ENCODE results near the gene ABHD10.
"Not testable (repeated sequence)": the region's sequence is repeated elsewhere in the genome, so short reads cannot be mapped to it uniquely, and the experiment has no call there.

Gene ABHD10

GRCh38 chr3:112034436-112034835, 55.6 kb downstream of the ABHD10 start, which contains the start of gene TMPRSS7:
Gene TMPRSS7, plus strand, starts transcription at chr3:112034736. Its CDS starts 110 bp downstream, at chr3:112034846.
- TF ChIP-seq CTCF (IDR thresholded peaks at IDR 0.05; ENCODE audit: insufficient read depth, low read depth, low read length, missing control alignments) = no peak
- DNase-seq (ENCODE audit: low read depth) = no peak

GRCh38 chr3:112035241-112035640, 56.4 kb downstream of the ABHD10 start:
- no peak overlapping the region for H3K4me3 ChIP-seq (ENCODE audit: low read depth, low read length)
- DNase-seq (ENCODE audit: low read depth) = no peak
- TF ChIP-seq CTCF (IDR thresholded peaks at IDR 0.05; ENCODE audit: insufficient read depth, low read depth, low read length, missing control alignments) = no peak

More at GRCh38 chr3:112034436-112034835, 55.6 kb downstream of the ABHD10 start, which contains the start of gene TMPRSS7:
- H3K4me3 ChIP-seq (ENCODE audit: low read depth, low read length) = no peak within 1 kb of the TSS

GRCh38 chr3:112037194-112037593, 58.4 kb downstream of the ABHD10 start:
- not testable (repeated sequence) for DNase-seq (ENCODE audit: low read depth); H3K4me3 ChIP-seq (ENCODE audit: low read depth, low read length)

GRCh38 chr3:112038863-112039262, 60.0 kb downstream of the ABHD10 start:
- peak; percentile 17 for DNase-seq (ENCODE audit: low read depth)
- TF ChIP-seq CTCF (IDR thresholded peaks at IDR 0.05; ENCODE audit: insufficient read depth, low read depth, low read length, missing control alignments) = no peak
- no peak overlapping the region for H3K4me3 ChIP-seq (ENCODE audit: low read depth, low read length)

GRCh38 chr3:112041321-112041720, 62.5 kb downstream of the ABHD10 start:
- no peak for TF ChIP-seq CTCF (IDR thresholded peaks at IDR 0.05; ENCODE audit: insufficient read depth, low read depth, low read length, missing control alignments)
- DNase-seq (ENCODE audit: low read depth) = no peak
- no peak overlapping the region for H3K4me3 ChIP-seq (ENCODE audit: low read depth, low read length)

GRCh38 chr3:112042842-112043280, 64.0 kb downstream of the ABHD10 start:
- DNase-seq (ENCODE audit: low read depth) = no peak

More at GRCh38 chr3:112042842-112043280, 64.0 kb downstream of the ABHD10 start:
- no peak overlapping the region for H3K4me3 ChIP-seq (ENCODE audit: low read depth, low read length)
- no peak for TF ChIP-seq CTCF (IDR thresholded peaks at IDR 0.05; ENCODE audit: insufficient read depth, low read depth, low read length, missing control alignments)

Data from GM12865 (cell line).